Neural cell (in vitro differentiated cells): ENCODE measurements around the gene DUSP28. TPM values are rescaled to one million over a fixed set of nuclear protein-coding genes. Genes with fewer than 3 reads are reported as not detected.

Source experiments
- H2AFZ ChIP-seq: fragments of 200-600, 300-800 bp; sonication (generic), shearing (Covaris generic); 2 replicates; pipeline ENCODE4 v1.6.0; 2014; ENCODE audit warnings: low read depth, mild to moderate bottlenecking, antibody characterized with exemption, low read length, moderate library complexity
- H3F3A ChIP-seq: fragments of 200-600 bp; shearing (Covaris generic); 2 replicates; pipeline ENCODE4 v1.6.1; 2016; ENCODE audit warnings: mild to moderate bottlenecking, moderate library complexity, mixed read lengths, antibody characterized with exemption, low read length; ENCODE audit not compliant: insufficient read depth, poor library complexity, severe bottlenecking
- H3K27ac ChIP-seq: fragments of 200-600, 300-800 bp; sonication (generic), shearing (Covaris generic); 2 replicates; pipeline ENCODE4 v1.5.1; 2014; ENCODE audit warnings: mild to moderate bottlenecking, low read length, moderate library complexity
- H3K27me3 ChIP-seq: fragments of 300-800, 200-600 bp; sonication (generic), shearing (Covaris generic); 2 replicates; pipeline ENCODE4 v1.6.0; 2014; ENCODE audit warnings: mild to moderate bottlenecking, low read depth, low read length, moderate library complexity; ENCODE audit not compliant: insufficient read depth
- H3K36me3 ChIP-seq: fragments of 300-800, 200-600 bp; sonication (generic), shearing (Covaris generic); 2 replicates; pipeline ENCODE4 v1.5.1; 2014; ENCODE audit warnings: mild to moderate bottlenecking, antibody characterized with exemption, low read length, moderate library complexity; ENCODE audit not compliant: insufficient read depth
- H3K4me2 ChIP-seq: fragments of 300-800, 200-600 bp; sonication (generic), shearing (Covaris generic); 2 replicates; pipeline ENCODE4 v1.6.0; 2014; ENCODE audit warnings: mild to moderate bottlenecking, low read length
- H3K4me3 ChIP-seq: fragments of 300-800, 200-600 bp; sonication (generic), shearing (Covaris generic); 2 replicates; pipeline ENCODE4 v1.5.1; 2014; ENCODE audit warnings: mild to moderate bottlenecking, low read length, moderate library complexity
- H3K79me2 ChIP-seq: fragments of 200-600 bp; shearing (Covaris generic); replicated peaks from 2 replicates; pipeline ENCODE4 v1.6.0; 2014; ENCODE audit warnings: mild to moderate bottlenecking, low read length, moderate library complexity; ENCODE audit not compliant: insufficient read depth
- H3K9ac ChIP-seq: fragments of 300-800, 200-600 bp; sonication (generic), shearing (Covaris generic); 2 replicates; pipeline ENCODE4 v1.6.1; 2016; ENCODE audit warnings: mild to moderate bottlenecking, low read length, mixed read lengths
- H3K9me2 ChIP-seq: fragments of 200-600 bp; shearing (Covaris generic); 2 replicates; pipeline ENCODE4 v1.6.1; 2016; ENCODE audit warnings: mild to moderate bottlenecking, low read length, mixed read lengths; ENCODE audit not compliant: insufficient read depth
- H3K9me3 ChIP-seq: fragments of 200-600, 300-800 bp; sonication (generic), shearing (Covaris generic); 2 replicates; pipeline ENCODE4 v1.6.1; 2016; ENCODE audit warnings: mild to moderate bottlenecking, mixed run types, low read length, moderate library complexity, mixed read lengths
- H4K20me1 ChIP-seq: fragments of 200-600 bp; shearing (Covaris generic); 2 replicates; pipeline ENCODE4 v1.6.1; 2016; ENCODE audit warnings: mild to moderate bottlenecking, mixed run types; ENCODE audit not compliant: insufficient read depth
- CTCF ChIP-seq: fragments of 450-650 bp; IDR thresholded peaks from 2 replicates; pipeline ENCODE4 v1.5.1; 2014; ENCODE audit warnings: antibody characterized with exemption, mild to moderate bottlenecking, moderate library complexity; ENCODE audit not compliant: poor library complexity, severe bottlenecking
- EP300 ChIP-seq: fragments of 450-650 bp; conservative IDR thresholded peaks from 2 replicates; pipeline ENCODE4 v1.6.1; 2014; ENCODE audit warnings: antibody characterized with exemption, mild to moderate bottlenecking, moderate library complexity; ENCODE audit not compliant: poor library complexity, severe bottlenecking
- EZH2 ChIP-seq: fragments of 200-600, 300-800 bp; shearing (Covaris generic), sonication (generic); IDR thresholded peaks from 2 replicates; pipeline ENCODE4 v1.6.1; 2014; ENCODE audit warnings: antibody characterized with exemption, low read length, borderline replicate concordance, mild to moderate bottlenecking; ENCODE audit not compliant: insufficient read depth, poor library complexity, severe bottlenecking
- MXI1 ChIP-seq: fragments of 450-650 bp; conservative IDR thresholded peaks from 2 replicates; pipeline ENCODE4 v1.6.1; 2014; ENCODE audit warnings: antibody characterized with exemption, mild to moderate bottlenecking; ENCODE audit not compliant: poor library complexity, severe bottlenecking
- POLR2AphosphoS5 ChIP-seq: IDR thresholded peaks from 2 replicates; pipeline ENCODE4 v1.6.1; 2012
- RAD21 ChIP-seq: fragments of 450-650 bp; conservative IDR thresholded peaks from 2 replicates; pipeline ENCODE4 v1.6.1; 2014; ENCODE audit warnings: antibody characterized with exemption, mild to moderate bottlenecking, moderate library complexity
- REST ChIP-seq: IDR thresholded peaks from 2 replicates; pipeline ENCODE4 v1.6.1; 2012; ENCODE audit warnings: borderline replicate concordance
- SMC3 ChIP-seq: fragments of 450-650 bp; conservative IDR thresholded peaks from 2 replicates; pipeline ENCODE4 v1.6.1; 2014; ENCODE audit warnings: antibody characterized with exemption, mild to moderate bottlenecking, moderate library complexity; ENCODE audit not compliant: poor library complexity
- TAF1 ChIP-seq: IDR thresholded peaks from 2 replicates; pipeline ENCODE4 v1.6.1; 2012; ENCODE audit warnings: low read depth
- polyA plus RNA-seq: library from polyadenylated mRNA; depleted of rRNA; stranded (reverse); fragments of >200 nt; gene quantifications from 2 replicates; pipeline ENCODE4 v1.2.3, GENCODE V29; 2014

Gene DUSP28
- polyA plus RNA-seq, 1 donor from 2014 or later: 26.6 TPM

- Histone ChIP-seq H3K27me3 (no peaks in the 10 kb centered on the region), H3K9me2 (no peaks in the 10 kb centered on the region), H3K27ac (no peak overlapping the region), H3F3A (no peaks in the 10 kb centered on the region), H3K9ac (no peak overlapping the region), H3K9me3 (no peaks in the 10 kb centered on the region), H3K4me2 (no peak overlapping the region), H3K79me2 (no peaks in the 10 kb centered on the region), H3K4me3 (no peak overlapping the region), H2AFZ (no peak overlapping the region), H3K36me3 (no peaks in the 10 kb centered on the region), H4K20me1 (no peaks in the 10 kb centered on the region)
- TF ChIP-seq POLR2AphosphoS5 (no peak), REST (no peak), RAD21 (no peak), CTCF (no peak), TAF1 (no peak), SMC3 (no peak), EP300 (no peak), EZH2 (no peak), MXI1 (no peak)
Observed at GRCh38 chr2:240602266-240603050, 42.3 kb downstream of the DUSP28 start.

- H4K20me1 ChIP-seq: no peaks in the 10 kb centered on the region
- H3K9me3 ChIP-seq: no peaks in the 10 kb centered on the region
Observed at GRCh38 chr2:240603081-240603835, 43.1 kb downstream of the DUSP28 start.

More at GRCh38 chr2:240603081-240603835, 43.1 kb downstream of the DUSP28 start:
- no peak overlapping the region for H2AFZ ChIP-seq
- H3K36me3 ChIP-seq: no peaks in the 10 kb centered on the region
- no peak overlapping the region for H3K27ac ChIP-seq
- H3F3A ChIP-seq: no peaks in the 10 kb centered on the region
- no peaks in the 10 kb centered on the region for H3K9me2 ChIP-seq
- no peaks in the 10 kb centered on the region for H3K27me3 ChIP-seq
- H3K9ac ChIP-seq: no peak overlapping the region
- no peak overlapping the region for H3K4me2 ChIP-seq
- H3K79me2 ChIP-seq: no peaks in the 10 kb centered on the region
- TF ChIP-seq CTCF (no peak), POLR2AphosphoS5 (no peak), SMC3 (no peak), MXI1 (no peak), TAF1 (no peak)
- no peak overlapping the region for H3K4me3 ChIP-seq
